SH-SY5Y (cell line): ENCODE results near the gene KCNG2.

Experiments used
- GATA2 ChIP-seq: IDR thresholded peaks from 2 replicates; pipeline ENCODE4 v1.6.1; 2011; ENCODE audit warnings: mild to moderate bottlenecking, low read depth, low read length
- GATA3 ChIP-seq: IDR thresholded peaks from 2 replicates; pipeline ENCODE4 v1.6.1; 2011; ENCODE audit warnings: low read depth, mild to moderate bottlenecking, low read length, moderate library complexity

DNA sequence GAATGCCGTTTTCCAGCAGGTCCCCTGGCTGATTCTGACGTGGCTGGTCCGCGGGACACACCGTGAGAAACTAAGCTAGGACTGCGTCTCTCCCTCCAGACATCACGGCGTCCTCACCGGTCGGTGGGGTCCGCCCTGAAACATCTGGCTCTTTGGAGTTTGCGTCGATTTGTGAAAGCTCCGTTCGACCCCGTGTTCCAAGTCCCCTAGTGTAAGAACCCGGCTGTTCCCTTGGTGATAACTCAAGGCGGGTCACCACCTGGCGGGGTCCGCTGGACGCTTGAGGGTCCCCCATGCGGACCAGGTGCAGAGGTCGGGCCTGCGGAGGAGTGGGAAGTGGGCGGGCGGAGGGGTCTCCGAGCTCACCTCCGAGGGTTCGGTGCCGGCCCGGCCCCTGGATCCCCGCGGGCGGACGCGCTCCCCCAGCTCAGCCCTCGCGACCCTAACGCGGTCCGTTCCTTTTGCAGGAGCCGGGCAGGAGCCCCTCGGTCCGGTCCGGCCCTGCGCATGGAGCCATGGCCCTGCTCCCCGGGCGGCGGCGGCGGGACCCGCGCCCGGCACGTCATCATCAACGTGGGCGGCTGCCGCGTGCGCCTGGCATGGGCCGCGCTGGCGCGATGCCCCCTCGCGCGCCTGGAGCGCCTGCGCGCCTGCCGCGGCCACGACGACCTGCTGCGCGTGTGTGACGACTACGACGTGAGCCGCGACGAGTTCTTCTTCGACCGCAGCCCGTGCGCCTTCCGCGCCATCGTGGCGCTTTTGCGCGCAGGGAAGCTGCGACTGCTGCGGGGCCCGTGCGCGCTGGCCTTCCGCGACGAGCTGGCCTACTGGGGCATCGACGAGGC is 65.6 kb downstream of the KCNG2 start:
- TF ChIP-seq GATA3 (no peak), GATA2 (no peak)
